ENCODE results near the gene RGS18.

RGS18 gene

GRCh38 chr1:192140382-192140781, 17.9 kb upstream of the RGS18 start:
- TF ChIP-seq CTCF (IDR thresholded peaks at IDR 0.05; ENCODE audit: low read depth, low read length): no peak
- TF ChIP-seq MYC (IDR thresholded peaks at IDR 0.05; ENCODE audit: low read depth, low read length): no peak
- TF ChIP-seq MAX (IDR thresholded peaks at IDR 0.05; ENCODE audit: low read depth, low read length): no peak
- no peak for TF ChIP-seq POLR2A (IDR thresholded peaks at IDR 0.05; ENCODE audit: extremely low read depth, insufficient read length)
- no peak for DNase-seq (ENCODE audit: low read depth)
- H3K4me3 ChIP-seq (ENCODE audit: low read depth, low read length): no peak overlapping the region

GRCh38 chr1:192147221-192147620, 11.0 kb upstream of the RGS18 start:
- TF ChIP-seq CTCF (IDR thresholded peaks at IDR 0.05; ENCODE audit: low read depth, low read length) (no peak), POLR2A (IDR thresholded peaks at IDR 0.05; ENCODE audit: extremely low read depth, insufficient read length) (no peak), MAX (IDR thresholded peaks at IDR 0.05; ENCODE audit: low read depth, low read length) (no peak), MYC (IDR thresholded peaks at IDR 0.05; ENCODE audit: low read depth, low read length) (no peak)
- no peak for DNase-seq (ENCODE audit: low read depth)
- no peak overlapping the region for H3K4me3 ChIP-seq (ENCODE audit: low read depth, low read length)

- H3K4me3 ChIP-seq (ENCODE audit: low read depth, low read length): no peak overlapping the region
- DNase-seq (ENCODE audit: low read depth): no peak
- TF ChIP-seq MYC (IDR thresholded peaks at IDR 0.05; ENCODE audit: low read depth, low read length) (no peak), MAX (IDR thresholded peaks at IDR 0.05; ENCODE audit: low read depth, low read length) (no peak), POLR2A (IDR thresholded peaks at IDR 0.05; ENCODE audit: extremely low read depth, insufficient read length) (no peak), CTCF (IDR thresholded peaks at IDR 0.05; ENCODE audit: low read depth, low read length) (no peak)
These were observed 10.6 kb upstream of the RGS18 start for GRCh38 chr1:192147696-192148095.

- TF ChIP-seq MYC (IDR thresholded peaks at IDR 0.05; ENCODE audit: low read depth, low read length) (no peak), MAX (IDR thresholded peaks at IDR 0.05; ENCODE audit: low read depth, low read length) (no peak), CTCF (IDR thresholded peaks at IDR 0.05; ENCODE audit: low read depth, low read length) (no peak), POLR2A (IDR thresholded peaks at IDR 0.05; ENCODE audit: extremely low read depth, insufficient read length) (no peak)
- DNase-seq (ENCODE audit: low read depth): no peak
- H3K4me3 ChIP-seq (ENCODE audit: low read depth, low read length): no peak overlapping the region
These were observed 7.1 kb upstream of the RGS18 start for GRCh38 chr1:192151176-192151575.

GRCh38 chr1:192153276-192153675, 5.0 kb upstream of the RGS18 start:
- TF ChIP-seq POLR2A (IDR thresholded peaks at IDR 0.05; ENCODE audit: extremely low read depth, insufficient read length): no peak
- no peak for TF ChIP-seq MAX (IDR thresholded peaks at IDR 0.05; ENCODE audit: low read depth, low read length)
- no peak for TF ChIP-seq CTCF (IDR thresholded peaks at IDR 0.05; ENCODE audit: low read depth, low read length)
- TF ChIP-seq MYC (IDR thresholded peaks at IDR 0.05; ENCODE audit: low read depth, low read length): no peak
- H3K4me3 ChIP-seq (ENCODE audit: low read depth, low read length): no peak overlapping the region
- DNase-seq (ENCODE audit: low read depth): no peak

GRCh38 chr1:192157067-192157466, 1.2 kb upstream of the RGS18 start:
- TF ChIP-seq MAX (IDR thresholded peaks at IDR 0.05; ENCODE audit: low read depth, low read length): no peak
- no peak for TF ChIP-seq MYC (IDR thresholded peaks at IDR 0.05; ENCODE audit: low read depth, low read length)
- no peak for TF ChIP-seq CTCF (IDR thresholded peaks at IDR 0.05; ENCODE audit: low read depth, low read length)
- no peak for TF ChIP-seq POLR2A (IDR thresholded peaks at IDR 0.05; ENCODE audit: extremely low read depth, insufficient read length)
- no peak overlapping the region for H3K4me3 ChIP-seq (ENCODE audit: low read depth, low read length)
- DNase-seq (ENCODE audit: low read depth): no peak
